Subcutaneous abdominal adipose tissue (tissue), 5 donors: ENCODE results near the gene TRPM2.
A peak's percentile ranks its signal among the peaks of the same experiment; 100 is the strongest.

Experiments used
- H3K27ac ChIP-seq: one replicate; pipeline ENCODE4 v1.7.0; 2013; ENCODE audit warnings: low read depth, mild to moderate bottlenecking, inconsistent platforms, low read length, moderate library complexity
- H3K27me3 ChIP-seq, 5 donors: one replicate each; pipeline ENCODE4 v1.7.0; 2013; ENCODE audit warnings: low read length in 5 of 5, inconsistent platforms in 1 of 5; ENCODE audit not compliant: control insufficient read depth in 5 of 5, insufficient read depth in 4 of 5
- H3K36me3 ChIP-seq, 5 donors: one replicate each; pipeline ENCODE4 v1.7.0; 2013; ENCODE audit warnings: low read length in 5 of 5; ENCODE audit not compliant: control insufficient read depth in 5 of 5, insufficient read depth in 5 of 5
- H3K4me1 ChIP-seq, 5 donors: one replicate each; pipeline ENCODE4 v1.7.0; 2013; ENCODE audit warnings: low read length in 5 of 5, mild to moderate bottlenecking in 3 of 5, moderate library complexity in 1 of 5; ENCODE audit not compliant: control insufficient read depth in 5 of 5, insufficient read depth in 5 of 5
- H3K4me3 ChIP-seq, 5 donors: one replicate each; pipeline ENCODE4 v1.7.0; 2013; ENCODE audit warnings: low read length in 5 of 5, low read depth in 1 of 5
- H3K9ac ChIP-seq, 5 donors: one replicate each; pipeline ENCODE4 v1.7.0; 2013; ENCODE audit warnings: low read length in 5 of 5, mild to moderate bottlenecking in 4 of 5, moderate library complexity in 3 of 5
- H3K9me3 ChIP-seq, 5 donors: one replicate each; pipeline ENCODE4 v1.7.0; 2013; ENCODE audit warnings: low read length in 5 of 5; ENCODE audit not compliant: control insufficient read depth in 5 of 5
- donor health status: healthy.
- donor health status: healthy.
- donor health status: healthy.
- donor health status: healthy.
- donor health status: healthy.

Gene TRPM2

DNA sequence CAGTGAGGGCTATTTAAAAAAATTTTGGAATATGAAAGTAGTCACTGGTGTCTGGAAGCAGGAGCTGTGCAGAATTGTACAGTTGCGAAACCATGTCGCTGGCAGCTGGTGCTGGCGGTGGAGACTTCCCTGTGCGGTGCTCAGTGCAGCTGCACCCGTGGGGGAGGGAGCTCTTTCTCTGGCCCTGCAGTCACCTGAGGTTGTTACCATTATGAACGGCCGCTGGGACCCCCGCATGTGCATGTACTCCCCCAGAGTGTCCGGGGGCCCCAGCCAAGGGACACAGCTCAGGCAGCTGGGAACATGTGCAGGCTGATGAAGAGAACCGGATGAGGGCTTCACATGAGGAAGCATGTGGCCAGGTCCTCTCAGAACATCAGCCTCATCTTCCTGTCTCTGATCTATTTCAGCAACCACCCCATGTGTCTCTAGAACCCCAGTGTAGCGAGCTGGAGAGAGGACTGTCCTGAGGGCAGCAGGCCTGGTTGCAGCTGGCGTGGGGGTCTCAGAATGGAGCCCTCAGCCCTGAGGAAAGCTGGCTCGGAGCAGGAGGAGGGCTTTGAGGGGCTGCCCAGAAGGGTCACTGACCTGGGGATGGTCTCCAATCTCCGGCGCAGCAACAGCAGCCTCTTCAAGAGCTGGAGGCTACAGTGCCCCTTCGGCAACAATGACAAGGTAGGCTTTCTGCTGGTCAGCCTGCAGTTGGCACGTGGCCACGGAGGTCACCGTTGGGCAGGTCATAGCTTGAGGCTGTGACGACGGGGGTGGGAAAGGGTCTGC is at the start of gene TRPM2:
TRPM2 (plus strand) TSS at position 431 of the 780 bp plus-strand sequence; CDS start at position 511, 80 bp downstream.
- peaks cover 9 to 62% (median 45%) of the 10 kb centered on the region in 5 donors for H3K4me1 ChIP-seq
- H3K27ac ChIP-seq: peak within 1 kb of the TSS; percentile 54
- peak within 1 kb of the TSS; percentile 36 to 60 (median 42) for H3K4me3 ChIP-seq
- H3K36me3 ChIP-seq: peaks cover 0 to 10% (median 0%) of the 10 kb centered on the region in 5 donors
- H3K27me3 ChIP-seq: peaks cover 0 to 22% (median 8%) of the 10 kb centered on the region in 5 donors
- H3K9me3 ChIP-seq: no peaks in the 10 kb centered on the region
- H3K9ac ChIP-seq: peak within 1 kb of the TSS in 4 of 5 donors; percentile 6 to 49 (median 28)

DNA sequence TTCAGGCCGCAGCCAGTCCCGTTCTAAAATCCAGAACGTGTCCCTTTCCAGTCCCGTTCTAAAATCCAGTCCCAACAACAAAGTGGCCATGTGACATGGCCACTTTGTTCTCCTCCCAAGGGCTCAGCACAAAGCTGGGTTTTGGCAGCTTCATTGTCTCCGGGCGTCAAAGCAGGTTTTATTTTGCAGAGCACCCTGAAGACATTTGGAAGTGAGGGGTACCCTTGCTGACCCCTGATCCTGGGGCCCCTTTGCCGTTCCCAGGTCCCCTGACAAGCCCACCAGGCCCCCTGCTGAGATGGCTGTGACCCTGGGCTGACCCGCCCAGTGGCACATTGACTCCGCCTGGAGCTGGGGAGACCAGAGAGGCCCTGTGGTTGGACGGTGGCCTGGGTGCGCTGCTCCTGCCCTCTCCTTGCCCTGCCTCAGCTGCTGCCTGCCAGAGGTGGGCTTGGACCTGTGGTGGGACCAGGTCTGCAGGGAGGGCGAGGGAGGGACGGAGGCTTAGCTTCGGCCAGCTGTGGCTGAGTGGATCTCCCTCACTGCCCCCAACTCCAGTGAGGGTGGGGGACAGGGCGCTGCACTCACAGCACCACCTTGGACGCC is 49.3 kb upstream of the TRPM2 start:
- H3K27ac ChIP-seq: peak overlapping the region; percentile 47
- peaks cover 6 to 66% (median 64%) of the 10 kb centered on the region in 5 donors for H3K4me1 ChIP-seq
- no peaks in the 10 kb centered on the region for H3K9me3 ChIP-seq
- peak overlapping the region in 2 of 5 donors; percentile 15 to 62 for H3K9ac ChIP-seq
- peaks cover 0 to 25% (median 18%) of the 10 kb centered on the region in 5 donors for H3K36me3 ChIP-seq
- H3K4me3 ChIP-seq: no peak overlapping the region
- no peaks in the 10 kb centered on the region for H3K27me3 ChIP-seq

DNA sequence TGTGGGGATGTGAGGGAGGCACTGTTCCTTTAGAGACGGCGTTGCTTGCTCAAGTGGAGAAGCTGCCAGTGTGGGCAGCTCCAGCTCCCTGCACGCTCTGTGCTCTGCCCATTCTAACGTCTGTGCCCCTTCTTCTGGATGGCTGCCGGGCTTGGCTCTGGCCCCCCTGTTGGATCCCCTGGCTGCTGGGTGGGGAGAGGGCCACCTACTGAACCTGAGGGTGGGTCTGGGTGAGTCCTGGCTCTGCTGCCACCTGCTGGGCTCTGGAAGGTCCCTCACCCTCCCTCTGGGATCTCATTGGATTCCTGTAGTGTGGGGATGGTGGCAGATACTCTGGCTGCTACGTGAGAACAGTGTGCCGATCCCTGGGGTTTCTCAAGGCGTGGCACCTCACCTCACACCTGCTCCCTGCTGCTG is 48.5 kb upstream of the TRPM2 start:
- no peak overlapping the region for H3K9ac ChIP-seq
- H3K36me3 ChIP-seq: peaks cover 0 to 28% (median 20%) of the 10 kb centered on the region in 5 donors
- H3K4me3 ChIP-seq: no peak overlapping the region
- H3K27ac ChIP-seq: no peak overlapping the region
- no peaks in the 10 kb centered on the region for H3K9me3 ChIP-seq
- peaks cover 6 to 60% (median 58%) of the 10 kb centered on the region in 5 donors for H3K4me1 ChIP-seq
- no peaks in the 10 kb centered on the region for H3K27me3 ChIP-seq

- Histone ChIP-seq H3K4me1 (peaks cover 6 to 57% (median 55%) of the 10 kb centered on the region in 5 donors), H3K27ac (no peak overlapping the region), H3K36me3 (peaks cover 0 to 36% (median 28%) of the 10 kb centered on the region in 5 donors), H3K4me3 (no peak overlapping the region), H3K27me3 (no peaks in the 10 kb centered on the region), H3K9ac (no peak overlapping the region), H3K9me3 (no peaks in the 10 kb centered on the region)
These were observed 47.7 kb upstream of the TRPM2 start for GRCh38 chr21:44305691-44306090.

GRCh38 chr21:44306936-44307704 is 46.3 kb upstream of the TRPM2 start:
- Histone ChIP-seq H3K36me3 (peaks cover 0 to 51% (median 42%) of the 10 kb centered on the region in 5 donors), H3K27ac (no peak overlapping the region), H3K4me1 (peaks cover 6 to 43% (median 41%) of the 10 kb centered on the region in 5 donors), H3K4me3 (no peak overlapping the region), H3K9ac (peak overlapping the region in 1 of 5 donors; percentile 27), H3K9me3 (no peaks in the 10 kb centered on the region), H3K27me3 (no peaks in the 10 kb centered on the region)

- H3K36me3 ChIP-seq: peaks cover 0 to 87% (median 74%) of the 10 kb centered on the region in 5 donors
These were observed 42.6 kb upstream of the TRPM2 start for GRCh38 chr21:44310628-44311507.

DNA sequence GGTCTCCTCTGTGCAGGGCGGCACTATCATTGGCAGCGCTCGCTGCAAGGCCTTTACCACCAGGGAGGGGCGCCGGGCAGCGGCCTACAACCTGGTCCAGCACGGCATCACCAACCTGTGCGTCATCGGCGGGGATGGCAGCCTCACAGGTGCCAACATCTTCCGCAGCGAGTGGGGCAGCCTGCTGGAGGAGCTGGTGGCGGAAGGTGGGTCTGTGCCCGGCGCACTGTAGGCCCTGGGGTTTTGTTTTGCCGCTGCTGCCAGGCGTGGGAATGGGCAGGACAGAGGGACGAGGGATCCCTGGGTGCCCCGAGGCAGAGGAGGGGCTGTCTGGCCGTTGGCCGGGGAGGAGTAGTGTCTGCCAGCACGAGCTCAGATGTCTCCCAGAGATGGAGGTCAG is 41.3 kb upstream of the TRPM2 start:
- Histone ChIP-seq H3K4me3 (no peak overlapping the region), H3K9me3 (no peaks in the 10 kb centered on the region), H3K4me1 (peaks cover 0 to 6% (median 0%) of the 10 kb centered on the region in 5 donors), H3K27me3 (no peaks in the 10 kb centered on the region), H3K9ac (no peak overlapping the region), H3K36me3 (peaks cover 0 to 91% (median 81%) of the 10 kb centered on the region in 5 donors), H3K27ac (no peak overlapping the region)

More at GRCh38 chr21:44310628-44311507, 42.6 kb upstream of the TRPM2 start:
- H3K27me3 ChIP-seq: no peaks in the 10 kb centered on the region
- H3K4me1 ChIP-seq: peaks cover 0 to 9% (median 6%) of the 10 kb centered on the region in 5 donors
- H3K9ac ChIP-seq: no peak overlapping the region
- H3K4me3 ChIP-seq: no peak overlapping the region
- H3K9me3 ChIP-seq: no peaks in the 10 kb centered on the region
- H3K27ac ChIP-seq: no peak overlapping the region

- no peak overlapping the region for H3K9ac ChIP-seq
- H3K36me3 ChIP-seq: peaks cover 0 to 91% (median 81%) of the 10 kb centered on the region in 5 donors
- no peaks in the 10 kb centered on the region for H3K9me3 ChIP-seq
- H3K27me3 ChIP-seq: no peaks in the 10 kb centered on the region
- no peak overlapping the region for H3K27ac ChIP-seq
- no peak overlapping the region for H3K4me3 ChIP-seq
- H3K4me1 ChIP-seq: no peaks in the 10 kb centered on the region
These were observed 40.7 kb upstream of the TRPM2 start for GRCh38 chr21:44312716-44313115.

DNA sequence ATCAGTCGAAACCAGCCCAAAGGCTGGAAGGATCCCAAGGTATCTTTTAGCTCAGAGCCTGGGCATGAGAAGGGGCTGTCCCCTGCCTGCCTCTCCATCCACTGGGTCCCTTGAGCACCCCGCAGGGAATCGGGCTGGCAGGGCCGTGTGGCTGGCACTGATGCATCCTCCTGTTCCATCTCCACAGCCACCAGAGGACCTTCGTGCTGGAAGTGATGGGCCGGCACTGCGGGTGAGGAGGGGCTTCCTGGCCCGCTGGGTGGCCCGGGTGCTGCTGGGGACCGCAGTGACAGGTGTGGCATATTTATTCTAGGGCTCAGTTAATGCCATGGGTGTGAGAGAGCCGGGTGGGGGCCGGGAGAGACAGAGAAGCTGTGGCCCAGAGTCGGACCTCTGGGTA is 40.0 kb upstream of the TRPM2 start:
- Histone ChIP-seq H3K9me3 (no peaks in the 10 kb centered on the region), H3K27ac (no peak overlapping the region), H3K9ac (no peak overlapping the region), H3K27me3 (no peaks in the 10 kb centered on the region), H3K4me1 (no peaks in the 10 kb centered on the region), H3K4me3 (no peak overlapping the region), H3K36me3 (peaks cover 0 to 92% (median 85%) of the 10 kb centered on the region in 5 donors)
